ENCODE data around the gene ADRB2.
A peak's percentile ranks its signal among the peaks of the same experiment; 100 is the strongest.

ADRB2 gene

DNA sequence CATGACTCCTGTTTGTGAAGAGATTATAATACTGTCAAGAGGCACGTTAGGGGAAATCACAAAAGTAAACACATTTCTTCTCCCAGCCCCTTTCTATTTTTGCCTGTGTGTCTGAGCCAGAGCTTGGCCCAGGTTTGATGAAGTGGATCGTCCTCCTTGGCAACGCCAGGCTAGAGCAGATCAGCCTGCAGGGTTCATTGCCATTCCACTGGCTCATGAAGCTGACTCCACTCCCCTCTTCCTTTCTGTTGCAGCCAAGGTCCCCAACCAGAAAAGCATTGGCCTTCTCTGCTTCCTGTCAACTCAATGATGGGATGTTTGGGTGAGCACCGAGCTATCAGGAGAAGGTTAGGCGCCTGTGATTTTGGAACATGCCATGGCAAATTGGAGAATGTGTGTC is 3.3 kb downstream of the ADRB2 start:
- peak overlapping the region; percentile 64 to 84 (median 73) for H3K4me3 ChIP-seq
- H4K20me1 ChIP-seq: peaks cover 0 to 81% (median 10%) of the 10 kb centered on the region in 11 experiments; a peak in 14 of 22 replicates
- H3K9me3 ChIP-seq (replicated peaks in 1 of 11): no peaks in the 10 kb centered on the region
- peak overlapping the region in 10 of 11 experiments; percentile 3 to 91 (median 57); a peak in 14 of 22 replicates for H3K27ac ChIP-seq
- no peak for TF ChIP-seq Cebpa-rat (IDR thresholded peaks at IDR 0.05)
- peak overlapping the region; percentile 29 to 88 (median 84); a peak in 20 of 22 replicates for H3K9ac ChIP-seq
- H3K27me3 ChIP-seq: no peaks in the 10 kb centered on the region
- peaks cover 0 to 42% (median 5%) of the 10 kb centered on the region in 11 experiments; a peak in 7 of 22 replicates for H3K36me3 ChIP-seq
- peaks cover 73 to 97% (median 89%) of the 10 kb centered on the region in 10 experiments for H3K4me1 ChIP-seq
- peak overlapping the region; percentile 88 to 99 (median 97) for H3K4me2 ChIP-seq

GRCh38 chr5:148830211-148830610 is 3.8 kb downstream of the ADRB2 start:
- H4K20me1 ChIP-seq: peaks cover 0 to 86% (median 10%) of the 10 kb centered on the region in 11 experiments; a peak in 14 of 22 replicates
- H3K27me3 ChIP-seq: no peaks in the 10 kb centered on the region
- peak overlapping the region; percentile 88 to 99 (median 97) for H3K4me2 ChIP-seq
- H3K9ac ChIP-seq: peak overlapping the region in 6 of 11 experiments; percentile 84 to 88 (median 86); a peak in 12 of 22 replicates
- peaks cover 0 to 46% (median 5%) of the 10 kb centered on the region in 11 experiments; a peak in 8 of 22 replicates for H3K36me3 ChIP-seq
- H3K4me3 ChIP-seq: peak overlapping the region; percentile 64 to 84 (median 73)
- no peaks in the 10 kb centered on the region for H3K9me3 ChIP-seq (replicated peaks in 1 of 11)
- H3K27ac ChIP-seq: peak overlapping the region in 8 of 11 experiments; percentile 3 to 91 (median 83); a peak in 8 of 22 replicates
- no peak for TF ChIP-seq Cebpa-rat (IDR thresholded peaks at IDR 0.05)
- H3K4me1 ChIP-seq: peaks cover 73 to 97% (median 89%) of the 10 kb centered on the region in 10 experiments

- Histone ChIP-seq H3K9ac (peak overlapping the region; percentile 37 to 88 (median 65)), H3K27ac (peak overlapping the region; percentile 51 to 91 (median 77)), H3K27me3 (no peaks in the 10 kb centered on the region), H3K4me1 (peaks cover 79 to 100% (median 96%) of the 10 kb centered on the region in 10 experiments), H3K9me3 (replicated peaks in 1 of 11) (no peaks in the 10 kb centered on the region), H4K20me1 (peaks cover 0 to 99% (median 15%) of the 10 kb centered on the region in 11 experiments; a peak in 14 of 22 replicates), H3K4me2 (peak overlapping the region; percentile 88 to 99 (median 97)), H3K4me3 (peak overlapping the region; percentile 8 to 84 (median 70); a peak in 17 of 20 replicates), H3K36me3 (peaks cover 0 to 61% (median 5%) of the 10 kb centered on the region in 11 experiments; a peak in 10 of 22 replicates)
- TF ChIP-seq Cebpa-rat (IDR thresholded peaks at IDR 0.05): no peak
Observed at GRCh38 chr5:148831590-148832565, 5.5 kb downstream of the ADRB2 start.

DNA sequence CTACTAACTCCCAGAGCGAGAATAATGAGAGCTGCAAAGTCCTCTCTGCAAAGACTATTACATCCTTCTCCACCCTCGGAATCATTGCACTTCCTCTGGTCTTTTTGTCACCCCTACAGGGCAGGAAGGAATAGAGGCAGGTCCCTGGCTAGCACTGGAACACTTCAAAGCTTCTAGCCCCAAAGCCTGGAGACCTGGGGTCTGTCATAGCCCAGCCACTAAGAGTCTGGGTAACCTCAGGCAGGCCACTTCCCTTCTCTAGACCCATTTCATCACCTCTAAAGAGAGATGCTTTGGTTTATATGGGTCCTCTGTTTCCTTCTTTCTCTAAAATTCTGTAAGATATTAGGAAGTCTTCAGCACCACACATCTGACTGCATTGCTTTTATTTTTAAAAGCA is 6.7 kb downstream of the ADRB2 start:
- Histone ChIP-seq H3K27ac (peak overlapping the region in 5 of 11 experiments; percentile 67 to 91 (median 76); a peak in 6 of 22 replicates), H3K36me3 (peaks cover 0 to 72% (median 10%) of the 10 kb centered on the region in 11 experiments; a peak in 10 of 22 replicates), H3K9me3 (replicated peaks in 1 of 11) (no peaks in the 10 kb centered on the region), H3K4me3 (peak overlapping the region in 7 of 10 experiments; percentile 20 to 84 (median 74); a peak in 11 of 20 replicates), H3K4me2 (peak overlapping the region; percentile 88 to 99 (median 97)), H4K20me1 (peaks cover 0 to 97% (median 22%) of the 10 kb centered on the region in 11 experiments; a peak in 13 of 22 replicates), H3K9ac (peak overlapping the region in 7 of 11 experiments; percentile 37 to 87 (median 73); a peak in 7 of 22 replicates), H3K27me3 (no peaks in the 10 kb centered on the region), H3K4me1 (peaks cover 72 to 99% (median 91%) of the 10 kb centered on the region in 10 experiments)
- no peak for TF ChIP-seq Cebpa-rat (IDR thresholded peaks at IDR 0.05)

DNA sequence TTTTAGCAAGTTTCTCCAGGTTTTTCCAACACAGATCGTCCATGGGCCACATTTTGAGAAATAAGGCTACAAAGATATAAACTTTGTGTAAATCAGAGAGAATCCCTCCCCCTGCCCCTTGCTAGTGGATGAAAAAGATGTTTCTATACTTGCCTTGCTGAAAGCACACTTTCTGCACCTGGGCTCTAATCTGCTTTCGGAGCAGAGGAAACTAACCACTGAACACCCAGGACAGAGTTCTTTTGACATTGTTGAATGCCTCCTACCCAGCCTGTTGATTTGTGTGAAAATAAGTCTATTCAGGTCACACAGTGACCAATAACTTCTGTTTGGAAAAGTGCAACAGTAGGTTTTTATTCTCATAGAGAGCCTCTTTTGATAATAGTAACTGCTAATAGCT is 7.5 kb downstream of the ADRB2 start:
- no peaks in the 10 kb centered on the region for H3K9me3 ChIP-seq (replicated peaks in 1 of 11)
- H3K4me1 ChIP-seq: peaks cover 72 to 95% (median 85%) of the 10 kb centered on the region in 10 experiments
- no peaks in the 10 kb centered on the region for H3K27me3 ChIP-seq
- H3K4me3 ChIP-seq: no peak overlapping the region
- peaks cover 0 to 97% (median 22%) of the 10 kb centered on the region in 11 experiments; a peak in 11 of 22 replicates for H4K20me1 ChIP-seq
- H3K36me3 ChIP-seq: peaks cover 0 to 76% (median 10%) of the 10 kb centered on the region in 11 experiments; a peak in 10 of 22 replicates
- no peak overlapping the region for H3K27ac ChIP-seq
- TF ChIP-seq Cebpa-rat (IDR thresholded peaks at IDR 0.05): no peak
- no peak overlapping the region for H3K9ac ChIP-seq
- H3K4me2 ChIP-seq: peak overlapping the region; percentile 23 to 99 (median 52); a peak in 20 of 22 replicates

- H3K9me3 ChIP-seq (replicated peaks in 1 of 11): no peaks in the 10 kb centered on the region
- peak overlapping the region; percentile 23 to 99 (median 48); a peak in 20 of 22 replicates for H3K4me2 ChIP-seq
- peaks cover 0 to 97% (median 22%) of the 10 kb centered on the region in 11 experiments; a peak in 11 of 22 replicates for H4K20me1 ChIP-seq
- no peak for TF ChIP-seq Cebpa-rat (IDR thresholded peaks at IDR 0.05)
- H3K36me3 ChIP-seq: peaks cover 0 to 80% (median 10%) of the 10 kb centered on the region in 11 experiments; a peak in 10 of 22 replicates
- no peaks in the 10 kb centered on the region for H3K27me3 ChIP-seq
- H3K4me3 ChIP-seq: no peak overlapping the region
- peaks cover 69 to 87% (median 78%) of the 10 kb centered on the region in 10 experiments for H3K4me1 ChIP-seq
- H3K9ac ChIP-seq: peak overlapping the region in 1 of 11 experiments; percentile 22; a peak in 1 of 22 replicates
- no peak overlapping the region for H3K27ac ChIP-seq
Observed at GRCh38 chr5:148834689-148835088, 8.3 kb downstream of the ADRB2 start.

DNA sequence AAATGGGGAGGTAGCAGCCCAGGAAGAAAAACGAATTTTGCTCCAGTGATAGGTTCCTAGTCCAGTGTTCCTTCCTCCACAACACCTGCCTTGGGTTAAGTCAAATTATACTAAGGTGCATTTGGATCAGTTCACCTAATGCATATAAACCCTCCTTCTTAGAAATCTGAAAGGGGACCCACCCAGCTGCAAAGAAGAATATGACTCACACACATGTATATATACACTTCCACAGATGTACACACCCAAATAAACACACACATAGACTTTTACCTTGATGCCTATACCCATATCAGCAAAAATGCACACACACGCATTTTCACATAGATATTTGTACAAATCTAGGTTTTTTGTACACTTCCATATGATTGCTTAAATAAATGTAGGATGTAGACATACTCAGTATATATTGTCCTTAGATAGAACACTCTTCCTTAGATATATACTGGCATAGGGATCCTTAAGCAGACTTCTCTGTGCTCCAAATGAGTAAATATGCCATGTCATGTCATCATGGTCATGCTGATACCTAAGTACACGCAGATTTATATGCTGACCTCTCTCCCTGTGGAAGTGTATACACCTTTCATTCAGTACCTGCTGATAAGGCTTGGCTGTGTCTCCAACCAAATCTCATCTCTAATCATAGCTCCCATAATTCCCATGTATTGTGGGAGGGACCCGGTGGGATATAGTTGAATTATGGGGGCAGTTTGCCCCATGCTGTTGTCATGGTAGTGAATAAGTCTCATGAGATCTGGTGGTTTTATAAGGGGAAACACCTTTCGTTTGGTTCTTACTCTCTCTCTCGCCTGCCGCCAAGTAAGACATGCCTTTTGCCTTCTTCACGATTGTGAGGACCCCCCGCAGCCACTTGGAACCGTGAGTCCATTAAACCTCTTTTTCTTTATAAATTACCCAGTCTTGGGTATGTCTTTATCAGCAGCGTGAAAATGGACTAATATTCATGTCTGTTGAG is 10.2 kb downstream of the ADRB2 start:
- H3K4me1 ChIP-seq: peaks cover 51 to 74% (median 60%) of the 10 kb centered on the region in 10 experiments
- H3K9me3 ChIP-seq (replicated peaks in 1 of 11): no peaks in the 10 kb centered on the region
- no peaks in the 10 kb centered on the region for H3K27me3 ChIP-seq
- peaks cover 0 to 72% (median 10%) of the 10 kb centered on the region in 11 experiments; a peak in 10 of 22 replicates for H3K36me3 ChIP-seq
- no peak overlapping the region for H3K4me3 ChIP-seq
- TF ChIP-seq Cebpa-rat (IDR thresholded peaks at IDR 0.05): no peak
- H3K4me2 ChIP-seq: peak overlapping the region; percentile 17 to 78 (median 50); a peak in 20 of 22 replicates
- no peak overlapping the region for H3K9ac ChIP-seq
- peak overlapping the region in 1 of 11 experiments; percentile 32; a peak in 1 of 22 replicates for H3K27ac ChIP-seq
- peaks cover 0 to 96% (median 20%) of the 10 kb centered on the region in 11 experiments; a peak in 9 of 22 replicates for H4K20me1 ChIP-seq

Measured in BLaER1 treated with 17β-estradiol and CSF1 and Interleukin-3, amounts not matched to agents 10 nM and 100 nM (cell line).